ENCODE results near the gene OR51G2. TPM values are rescaled to one million over a fixed set of nuclear protein-coding genes. Genes with fewer than 3 reads are reported as not detected.

Gene OR51G2, protein sequence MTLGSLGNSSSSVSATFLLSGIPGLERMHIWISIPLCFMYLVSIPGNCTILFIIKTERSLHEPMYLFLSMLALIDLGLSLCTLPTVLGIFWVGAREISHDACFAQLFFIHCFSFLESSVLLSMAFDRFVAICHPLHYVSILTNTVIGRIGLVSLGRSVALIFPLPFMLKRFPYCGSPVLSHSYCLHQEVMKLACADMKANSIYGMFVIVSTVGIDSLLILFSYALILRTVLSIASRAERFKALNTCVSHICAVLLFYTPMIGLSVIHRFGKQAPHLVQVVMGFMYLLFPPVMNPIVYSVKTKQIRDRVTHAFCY
- not detected in 2 replicates for total RNA-seq

DNA sequence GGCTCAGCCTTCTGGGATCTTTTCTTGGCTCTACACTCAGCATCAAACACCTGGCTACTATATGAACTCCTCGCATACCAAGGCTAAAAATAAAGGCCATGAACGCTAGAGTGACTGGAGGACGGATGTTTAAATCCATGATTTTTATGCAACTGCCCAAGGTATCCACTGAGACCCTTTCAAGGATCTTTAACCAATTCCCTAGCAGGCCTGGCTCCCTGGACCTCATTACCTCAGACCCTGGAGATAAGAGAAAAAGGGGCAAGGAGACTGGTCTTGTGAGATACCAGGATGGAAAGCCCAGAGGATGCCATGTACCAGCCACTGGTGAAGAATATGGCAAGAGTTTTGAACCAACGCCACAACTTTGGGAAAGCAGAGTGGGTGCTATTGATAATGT lies at the start of gene OR51G2:
TSS of gene OR51G2 (minus strand) at position 101 of the 400 bp plus-strand sequence. CDS start 3,687 bp downstream, outside the sequence.

DNA sequence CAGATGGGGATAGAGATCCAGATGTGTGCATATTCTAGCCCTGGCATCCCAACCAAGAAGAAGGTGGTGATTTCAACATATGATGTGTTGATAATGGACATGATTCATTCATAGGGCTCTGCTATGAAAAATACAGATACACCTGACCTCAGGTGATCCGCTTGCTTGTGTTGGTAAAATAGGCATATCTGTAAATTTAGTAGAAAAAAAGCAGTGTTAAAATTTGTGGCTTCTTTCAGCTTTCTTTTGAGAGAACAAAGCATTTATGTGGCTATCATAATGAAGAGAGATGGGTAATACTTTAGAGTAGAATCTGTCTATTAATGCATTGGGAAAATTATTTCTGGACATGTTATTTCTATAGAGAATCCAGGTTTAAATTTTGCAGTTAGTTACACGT lies 36.5 kb upstream of the OR51G2 start, which contains the start of gene OR51A2:
TSS of gene OR51A2 (minus strand) at position 101 of the 400 bp plus-strand sequence. CDS start at position 101, 0 bp downstream.

DNA sequence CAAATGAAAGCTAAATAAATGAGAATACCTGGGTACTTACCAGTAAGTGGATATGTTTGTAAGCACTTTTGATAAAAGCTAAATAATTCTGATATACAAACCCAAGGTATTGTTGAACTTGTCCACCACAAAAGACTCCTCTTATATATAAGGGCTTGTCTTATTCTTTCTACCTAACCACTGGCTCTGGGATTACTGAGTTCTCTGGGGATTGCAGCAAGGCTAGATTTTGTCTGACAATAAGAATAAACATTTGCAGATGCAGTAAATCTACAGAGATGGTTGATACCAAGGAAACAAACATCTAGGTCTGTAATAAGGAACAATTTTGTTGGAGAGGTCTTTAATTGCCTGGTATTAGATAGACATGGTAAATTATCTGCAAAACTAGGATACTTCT lies 28.4 kb upstream of the OR51G2 start, which contains the start of gene OR51A4:
TSS of gene OR51A4 (minus strand) at position 101 of the 400 bp plus-strand sequence. CDS start 505 bp downstream, outside the sequence.

DNA sequence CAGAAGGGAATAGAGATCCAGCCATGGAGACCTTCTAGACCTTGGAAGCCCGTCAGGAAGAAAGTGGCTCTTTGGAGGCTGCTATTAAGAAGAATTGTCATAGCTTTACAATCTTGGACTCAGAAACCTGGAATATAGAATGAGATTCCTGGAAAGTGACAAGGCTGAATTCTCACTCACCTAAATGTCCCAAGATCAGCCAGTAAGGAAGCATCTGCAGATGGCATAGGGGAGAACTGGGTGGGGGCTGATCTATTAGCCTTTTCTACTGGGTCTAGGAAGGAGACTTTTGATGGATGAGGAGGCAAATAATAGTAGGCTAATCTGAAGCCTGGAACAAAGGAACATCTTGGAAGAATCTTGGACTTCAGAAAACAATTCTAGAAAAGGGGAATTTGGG lies 5.1 kb upstream of the OR51G2 start, which contains the start of gene OR51G1:
TSS of gene OR51G1 (minus strand) at position 101 of the 400 bp plus-strand sequence. CDS start at position 101, 0 bp downstream.

DNA sequence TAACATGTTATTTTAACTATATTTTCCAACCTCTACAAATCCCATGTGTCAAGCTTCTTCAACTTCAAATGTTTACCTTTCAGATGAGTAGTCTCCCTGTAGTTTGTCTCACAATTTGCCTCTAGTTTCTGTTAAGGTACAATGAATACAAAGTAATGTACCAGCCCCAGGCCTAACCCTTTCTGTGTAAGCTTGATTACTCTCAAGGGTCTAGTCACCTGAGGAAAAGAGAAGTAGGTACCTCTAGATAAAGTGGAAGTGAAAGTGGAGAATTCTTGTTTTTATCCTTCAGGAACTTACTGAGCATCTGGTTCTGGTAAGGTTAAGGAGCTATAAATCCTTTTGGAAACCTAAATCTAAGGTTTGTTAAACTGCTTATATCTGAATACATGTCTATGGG lies 15.7 kb downstream of the OR51G2 start, which contains the start of gene OR51A7:
TSS of gene OR51A7 (plus strand) at position 300 of the 400 bp plus-strand sequence. CDS start 3,587 bp downstream, outside the sequence.

DNA sequence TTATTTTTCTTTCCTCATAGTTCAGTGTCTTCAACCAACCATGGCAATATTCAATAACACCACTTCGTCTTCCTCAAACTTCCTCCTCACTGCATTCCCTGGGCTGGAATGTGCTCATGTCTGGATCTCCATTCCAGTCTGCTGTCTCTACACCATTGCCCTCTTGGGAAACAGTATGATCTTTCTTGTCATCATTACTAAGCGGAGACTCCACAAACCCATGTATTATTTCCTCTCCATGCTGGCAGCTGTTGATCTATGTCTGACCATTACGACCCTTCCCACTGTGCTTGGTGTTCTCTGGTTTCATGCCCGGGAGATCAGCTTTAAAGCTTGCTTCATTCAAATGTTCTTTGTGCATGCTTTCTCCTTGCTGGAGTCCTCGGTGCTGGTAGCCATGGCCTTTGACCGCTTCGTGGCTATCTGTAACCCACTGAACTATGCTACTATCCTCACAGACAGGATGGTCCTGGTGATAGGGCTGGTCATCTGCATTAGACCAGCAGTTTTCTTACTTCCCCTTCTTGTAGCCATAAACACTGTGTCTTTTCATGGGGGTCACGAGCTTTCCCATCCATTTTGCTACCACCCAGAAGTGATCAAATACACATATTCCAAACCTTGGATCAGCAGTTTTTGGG lies 37.2 kb downstream of the OR51G2 start, which contains the start of gene OR51T1:
TSS of gene OR51T1 (plus strand) at position 41 of the 641 bp plus-strand sequence. CDS start at position 41, 0 bp downstream.

Other genes with a start within 250 kb of the OR51G2 start
- gene OR51E2, start 221.5 kb downstream of the OR51G2 start, total RNA-seq = not detected in 2 replicates
- gene MMP26, start 214.6 kb downstream of the OR51G2 start, total RNA-seq = not detected in 2 replicates
- gene OR51F1, start 149.4 kb downstream of the OR51G2 start, total RNA-seq = not detected in 2 replicates
- gene OR52R1, start 115.0 kb downstream of the OR51G2 start, total RNA-seq = not detected in 2 replicates
- not detected in 2 replicates for gene OR51F2, start 98.0 kb downstream of the OR51G2 start, total RNA-seq
- gene OR51S1, start 70.1 kb downstream of the OR51G2 start, total RNA-seq = not detected in 2 replicates
- not detected in 2 replicates for gene OR51T1, start 37.5 kb downstream of the OR51G2 start, total RNA-seq
- not detected in 2 replicates for gene OR51A7, start 15.6 kb downstream of the OR51G2 start, total RNA-seq
- not detected in 2 replicates for gene OR51G1, start 5.0 kb upstream of the OR51G2 start, total RNA-seq
- gene OR51A4, start 28.3 kb upstream of the OR51G2 start, total RNA-seq = not detected in 2 replicates
- not detected in 2 replicates for gene OR51A2, start 36.4 kb upstream of the OR51G2 start, total RNA-seq
- gene OR51L1, start 75.5 kb upstream of the OR51G2 start, total RNA-seq = not detected in 2 replicates
- not detected in 2 replicates for gene OR52J3, start 127.2 kb upstream of the OR51G2 start, total RNA-seq
- gene OR52E2, start 140.3 kb upstream of the OR51G2 start, total RNA-seq = not detected in 2 replicates
- not detected in 2 replicates for gene OR52E1, start 150.2 kb upstream of the OR51G2 start, total RNA-seq
- gene OR52A5, start 219.0 kb upstream of the OR51G2 start, total RNA-seq = not detected in 2 replicates
- gene OR52A1, start 235.4 kb upstream of the OR51G2 start, total RNA-seq = not detected in 2 replicates